Thyroid gland (tissue), 4 donors: Measurements from ENCODE around the gene GCN1.

Experiments used
- CTCF ChIP-seq, 6 experiments: fragments of 200-600 bp in 3 of 6; fragments of 450-650 bp in 3 of 6; sonication (generic) in 3 of 6; IDR thresholded peaks; one replicate each; pipeline ENCODE4 v1.5.1; 2016 to 2019; ENCODE audit warnings: antibody characterized with exemption in 6 of 6, mild to moderate bottlenecking in 2 of 6, inconsistent platforms in 1 of 6, moderate library complexity in 1 of 6
- POLR2A ChIP-seq, 2 donors: fragments of 450-650 bp; IDR thresholded peaks; one replicate each; pipeline ENCODE4 v1.6.1; 2017; ENCODE audit warnings: antibody characterized with exemption in 2 of 2, mild to moderate bottlenecking in 2 of 2, moderate library complexity in 1 of 2

- TF ChIP-seq CTCF (IDR thresholded peaks at IDR 0.05) (no peak), POLR2A (IDR thresholded peaks at IDR 0.05) (no peak)
Measured at GRCh38 chr12:120213758-120214157, 19.2 kb upstream of the GCN1 start.
